Cardiac fibroblast (primary cell): Measurements from ENCODE around the gene CNIH3.
A peak's percentile ranks its signal among the peaks of the same experiment; 100 is the strongest.

ENCODE experiments used
- DNase-seq, 2 donors: peaks; one replicate each; pipeline versions ENCODE4 v3.0.0 to v3.0.0-alpha.2; 2010; ENCODE audit warnings: low read depth in 2 of 2
- H3K4me3 ChIP-seq, 2 donors: replicated peaks in 1 of 2; 1 replicate in 1 of 2; 2 replicates in 1 of 2; pipeline ENCODE4 v1.5.1; 2011; ENCODE audit warnings: low read depth in 2 of 2, low read length in 2 of 2, mild to moderate bottlenecking in 2 of 2, moderate library complexity in 1 of 2
- CTCF ChIP-seq: IDR thresholded peaks from one replicate; pipeline ENCODE4 v1.5.1; 2011; ENCODE audit warnings: low read depth, mild to moderate bottlenecking, low read length, inconsistent platforms

The CNIH3 gene

GRCh38 chr1:224621813-224622682 lies 5.9 kb downstream of the CNIH3 start:
- no peak for DNase-seq
- TF ChIP-seq CTCF: no peak
- no peak overlapping the region for H3K4me3 ChIP-seq

GRCh38 chr1:224622831-224623230 lies 6.7 kb downstream of the CNIH3 start:
- H3K4me3 ChIP-seq: no peak overlapping the region
- DNase-seq: no peak
- no peak for TF ChIP-seq CTCF

GRCh38 chr1:224623310-224623714 lies 7.2 kb downstream of the CNIH3 start:
- TF ChIP-seq CTCF: no peak
- H3K4me3 ChIP-seq: no peak overlapping the region
- peak in 1 of 2 donors; percentile 71 for DNase-seq

GRCh38 chr1:224623743-224624333 lies 7.7 kb downstream of the CNIH3 start:
- H3K4me3 ChIP-seq: no peak overlapping the region
- peak; percentile 80 to 90 for DNase-seq
- no peak for TF ChIP-seq CTCF

- TF ChIP-seq CTCF: no peak
- no peak overlapping the region for H3K4me3 ChIP-seq
These were observed 8.3 kb downstream of the CNIH3 start for GRCh38 chr1:224624432-224624831.

GRCh38 chr1:224626042-224626441 lies 9.9 kb downstream of the CNIH3 start:
- H3K4me3 ChIP-seq: no peak overlapping the region
- DNase-seq: peak; percentile 75 to 82
- no peak for TF ChIP-seq CTCF

More at GRCh38 chr1:224624432-224624831, 8.3 kb downstream of the CNIH3 start:
- no peak for DNase-seq
